ENCODE measurements around the gene KCTD11.

GRCh38 chr17:7317161-7317803, 34.7 kb upstream of the KCTD11 start:
- TF ChIP-seq EZH2 (IDR thresholded peaks at IDR 0.05; ENCODE audit: borderline replicate concordance, low read length) = no peak
- TF ChIP-seq, protein P1, sequence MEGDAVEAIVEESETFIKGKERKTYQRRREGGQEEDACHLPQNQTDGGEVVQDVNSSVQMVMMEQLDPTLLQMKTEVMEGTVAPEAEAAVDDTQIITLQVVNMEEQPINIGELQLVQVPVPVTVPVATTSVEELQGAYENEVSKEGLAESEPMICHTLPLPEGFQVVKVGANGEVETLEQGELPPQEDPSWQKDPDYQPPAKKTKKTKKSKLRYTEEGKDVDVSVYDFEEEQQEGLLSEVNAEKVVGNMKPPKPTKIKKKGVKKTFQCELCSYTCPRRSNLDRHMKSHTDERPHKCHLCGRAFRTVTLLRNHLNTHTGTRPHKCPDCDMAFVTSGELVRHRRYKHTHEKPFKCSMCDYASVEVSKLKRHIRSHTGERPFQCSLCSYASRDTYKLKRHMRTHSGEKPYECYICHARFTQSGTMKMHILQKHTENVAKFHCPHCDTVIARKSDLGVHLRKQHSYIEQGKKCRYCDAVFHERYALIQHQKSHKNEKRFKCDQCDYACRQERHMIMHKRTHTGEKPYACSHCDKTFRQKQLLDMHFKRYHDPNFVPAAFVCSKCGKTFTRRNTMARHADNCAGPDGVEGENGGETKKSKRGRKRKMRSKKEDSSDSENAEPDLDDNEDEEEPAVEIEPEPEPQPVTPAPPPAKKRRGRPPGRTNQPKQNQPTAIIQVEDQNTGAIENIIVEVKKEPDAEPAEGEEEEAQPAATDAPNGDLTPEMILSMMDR (conservative IDR thresholded peaks at IDR 0.05 in 1 of 2, IDR thresholded peaks at IDR 0.05 in 1 of 2; ENCODE audit: extremely low read depth in 1 of 2, insufficient read depth in 1 of 2, low read depth in 1 of 2, low read length in 2 of 2) = no peak
